GM21360 (cell line): Measurements from ENCODE around the gene CHST6.
"Not testable (repeated sequence)": the region's sequence is repeated elsewhere in the genome, so short reads cannot be mapped to it uniquely, and the experiment has no call there.

Experiments used
- ATAC-seq: cut with Tn5 transposase; IDR thresholded peaks from one replicate; pipeline ENCODE4 v1.9.1; 2021; ENCODE audit warnings: mild to moderate bottlenecking, moderate library complexity; ENCODE audit not compliant: unreplicated experiment

CHST6 gene

DNA sequence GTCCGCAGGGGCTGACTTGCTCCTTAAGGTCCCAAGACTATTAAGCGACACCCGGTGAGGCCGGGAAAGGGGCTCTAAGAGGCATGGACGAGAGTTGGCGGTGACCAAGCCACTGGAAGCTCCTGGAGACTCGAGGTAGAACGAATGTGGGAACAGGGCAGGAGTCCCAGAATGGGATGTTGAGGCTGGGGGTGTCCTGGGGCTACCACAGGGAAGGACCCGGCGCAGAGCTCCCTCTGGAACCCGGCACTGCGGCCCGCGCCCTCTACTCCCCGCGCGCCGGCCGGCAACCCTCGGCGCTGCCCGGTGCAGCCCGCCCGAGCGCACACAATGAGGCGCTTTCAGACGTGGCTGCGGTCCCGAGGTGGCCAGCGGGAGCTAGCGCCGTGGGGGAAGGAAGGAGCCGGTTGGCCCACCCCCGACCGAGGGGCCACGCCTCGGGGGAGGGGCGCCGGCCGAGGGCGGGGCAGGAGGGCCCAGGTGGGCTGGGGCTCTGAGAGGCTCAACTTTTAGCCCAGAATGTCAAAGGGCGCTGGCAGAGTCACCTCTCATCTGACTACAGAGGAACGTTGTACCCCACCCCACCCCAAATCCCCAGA, at the start of gene CHST6:
CHST6 (minus strand) TSS at position 366 of the 599 bp plus-strand sequence. CDS start 15,613 bp downstream, outside the sequence.
- peak; percentile 72 for ATAC-seq

GRCh38 chr16:75542462-75542861, 47.2 kb upstream of the CHST6 start:
- ATAC-seq: not testable (repeated sequence)

DNA sequence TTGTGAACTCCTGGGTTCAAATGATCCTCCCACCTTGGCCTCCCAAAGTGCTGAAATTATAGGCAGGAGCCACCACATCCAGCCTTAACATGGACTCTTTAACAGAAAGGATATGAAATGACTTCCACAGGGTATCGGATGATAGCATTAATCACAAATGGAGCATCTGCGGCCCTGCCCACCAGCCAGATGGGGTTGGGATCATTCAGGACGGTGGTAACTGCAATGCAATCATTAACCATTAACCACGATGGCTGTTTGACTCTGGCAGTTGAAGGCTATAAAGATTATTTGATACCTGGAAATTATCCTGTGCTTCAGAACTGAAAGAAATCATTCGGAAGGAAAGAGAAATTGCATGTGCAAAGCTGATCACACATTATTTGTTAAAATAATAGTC, 46.0 kb upstream of the CHST6 start:
- ATAC-seq: no peak

- not testable (repeated sequence) for ATAC-seq
Observed at GRCh38 chr16:75538882-75539565, 43.8 kb upstream of the CHST6 start.

DNA sequence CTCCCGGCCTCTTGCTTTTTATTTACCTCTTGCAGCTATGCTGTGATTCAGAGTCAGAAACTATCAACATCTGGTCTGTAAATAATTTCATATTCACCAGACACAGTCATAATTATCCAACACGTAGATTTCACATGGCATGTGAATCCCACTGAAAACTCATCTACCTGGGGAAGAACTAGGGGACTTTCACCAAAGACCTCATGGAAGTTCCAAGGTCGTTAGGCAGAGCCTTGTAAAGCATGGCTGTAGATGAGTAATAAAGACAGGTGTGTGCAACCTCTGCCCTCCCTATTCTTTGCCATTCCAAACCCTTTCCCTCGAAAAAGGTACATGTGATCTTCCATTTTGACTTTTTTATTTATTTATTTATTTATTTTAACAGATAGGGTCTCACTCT, 42.5 kb upstream of the CHST6 start:
- no peak for ATAC-seq

GRCh38 chr16:75535901-75536300, 40.7 kb upstream of the CHST6 start, which contains the start of gene CHST5:
Gene CHST5 (minus strand): TSS chr16:75536108. CDS start chr16:75530384, 5,724 bp downstream.
- no peak for ATAC-seq

DNA sequence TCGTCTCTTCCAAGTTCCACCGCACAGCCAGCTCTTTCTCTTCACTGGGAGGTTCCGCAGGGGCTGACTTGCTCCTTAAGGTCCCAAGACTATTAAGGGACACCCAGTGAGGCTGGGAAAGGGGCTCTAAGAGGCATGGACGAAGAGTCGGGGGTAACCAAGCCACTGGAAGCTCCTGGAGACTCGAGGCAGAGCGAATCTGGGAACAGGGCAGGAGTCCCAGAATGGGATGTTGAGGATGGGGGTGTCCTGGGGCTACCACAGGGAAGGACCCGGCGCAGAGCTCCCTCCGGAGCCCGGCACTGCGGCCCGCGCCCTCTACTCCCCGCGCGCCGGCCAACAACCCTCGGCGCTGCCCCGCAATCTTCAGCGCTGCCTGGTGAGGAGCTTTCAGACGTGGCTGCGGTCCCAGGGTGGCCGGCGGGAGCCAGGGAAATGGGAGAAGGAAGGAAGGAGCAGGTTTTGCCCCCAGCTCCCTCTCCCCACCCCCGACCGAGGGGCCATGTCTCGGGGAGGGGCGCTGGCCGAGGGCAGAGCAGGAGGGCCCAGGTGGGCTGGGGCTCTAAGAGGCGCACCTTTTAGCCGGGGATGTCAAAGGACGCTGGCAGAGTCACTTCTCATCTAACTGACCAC, 40.1 kb upstream of the CHST6 start:
- no peak for ATAC-seq

DNA sequence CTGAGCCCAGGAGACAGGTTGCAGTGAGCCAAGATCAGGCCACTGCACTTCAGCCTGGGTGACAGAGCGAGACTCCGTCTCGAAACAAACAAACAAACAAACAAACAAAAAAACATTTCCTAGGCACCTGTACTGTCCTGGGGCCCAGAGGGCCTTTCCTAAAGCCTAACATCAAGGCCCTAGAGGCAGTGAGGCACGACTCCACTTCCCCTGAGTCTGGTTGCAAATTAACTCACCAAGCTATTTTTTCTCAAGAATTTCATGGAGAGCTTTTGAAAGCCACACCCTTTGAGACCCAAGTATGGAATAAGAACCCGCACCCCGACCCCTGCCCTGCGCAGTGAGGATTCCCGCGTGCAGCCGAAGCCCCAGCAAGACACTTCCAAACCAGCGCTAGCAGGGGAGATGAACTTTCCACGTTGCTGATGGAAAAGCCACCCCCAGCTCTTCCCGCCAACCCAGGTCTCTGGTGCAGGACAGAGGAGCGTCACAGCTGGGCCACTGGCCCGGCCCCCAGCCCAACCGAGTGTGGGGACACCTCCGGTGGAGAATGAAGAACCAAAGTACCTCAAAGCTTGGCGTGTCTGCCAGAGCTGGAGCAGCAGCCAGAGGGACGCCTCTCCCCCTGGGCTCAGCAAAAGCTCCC, 39.4 kb upstream of the CHST6 start:
- ATAC-seq: no peak

GRCh38 chr16:75532791-75533190, 37.5 kb upstream of the CHST6 start:
- no peak for ATAC-seq

GRCh38 chr16:75532142-75532765, 37.0 kb upstream of the CHST6 start:
- ATAC-seq: no peak

DNA sequence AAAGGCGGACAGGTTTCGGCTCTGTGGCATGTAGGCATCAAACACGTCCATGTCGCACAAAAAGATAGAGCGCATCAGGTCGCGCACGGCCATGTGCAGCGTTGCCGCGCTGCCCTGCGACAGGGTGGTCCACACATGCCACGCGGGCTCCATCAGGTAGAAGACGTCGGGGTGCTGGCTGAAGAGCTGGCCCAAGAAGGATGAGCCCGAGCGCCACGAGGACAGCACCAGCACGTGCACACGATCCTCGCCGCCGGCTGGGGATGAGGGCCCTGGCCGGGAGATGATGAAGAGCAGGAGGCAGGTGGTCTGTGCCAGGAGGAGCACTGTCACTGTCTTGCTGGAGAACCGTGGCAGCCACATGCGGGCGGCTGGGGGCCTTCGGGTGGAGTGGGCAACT, 34.7 kb upstream of the CHST6 start:
- ATAC-seq: no peak

GRCh38 chr16:75529056-75529905, 34.0 kb upstream of the CHST6 start:
- ATAC-seq: no peak

DNA sequence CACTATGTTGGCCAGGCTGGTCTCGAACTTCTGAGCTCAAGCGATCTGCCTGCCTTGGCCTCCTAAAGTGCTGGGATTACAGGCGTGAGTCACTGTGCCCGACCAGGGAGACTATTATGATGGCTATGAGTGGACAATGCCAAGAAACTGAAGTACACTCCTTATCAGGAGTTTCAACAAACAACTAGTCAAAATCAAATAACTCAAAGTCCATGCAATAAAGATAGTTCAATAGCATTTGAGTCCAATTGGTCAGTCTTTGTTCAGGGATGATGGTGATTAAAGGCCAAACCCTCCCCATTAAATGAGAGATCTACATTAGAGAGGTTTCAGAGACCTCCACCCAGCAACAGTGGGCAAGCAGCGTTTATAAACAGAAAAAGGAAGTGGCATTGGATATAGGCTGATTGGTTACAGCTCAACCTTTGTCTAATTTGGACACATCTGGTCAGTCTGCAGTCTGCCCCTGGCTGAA, 32.6 kb upstream of the CHST6 start:
- ATAC-seq: no peak

DNA sequence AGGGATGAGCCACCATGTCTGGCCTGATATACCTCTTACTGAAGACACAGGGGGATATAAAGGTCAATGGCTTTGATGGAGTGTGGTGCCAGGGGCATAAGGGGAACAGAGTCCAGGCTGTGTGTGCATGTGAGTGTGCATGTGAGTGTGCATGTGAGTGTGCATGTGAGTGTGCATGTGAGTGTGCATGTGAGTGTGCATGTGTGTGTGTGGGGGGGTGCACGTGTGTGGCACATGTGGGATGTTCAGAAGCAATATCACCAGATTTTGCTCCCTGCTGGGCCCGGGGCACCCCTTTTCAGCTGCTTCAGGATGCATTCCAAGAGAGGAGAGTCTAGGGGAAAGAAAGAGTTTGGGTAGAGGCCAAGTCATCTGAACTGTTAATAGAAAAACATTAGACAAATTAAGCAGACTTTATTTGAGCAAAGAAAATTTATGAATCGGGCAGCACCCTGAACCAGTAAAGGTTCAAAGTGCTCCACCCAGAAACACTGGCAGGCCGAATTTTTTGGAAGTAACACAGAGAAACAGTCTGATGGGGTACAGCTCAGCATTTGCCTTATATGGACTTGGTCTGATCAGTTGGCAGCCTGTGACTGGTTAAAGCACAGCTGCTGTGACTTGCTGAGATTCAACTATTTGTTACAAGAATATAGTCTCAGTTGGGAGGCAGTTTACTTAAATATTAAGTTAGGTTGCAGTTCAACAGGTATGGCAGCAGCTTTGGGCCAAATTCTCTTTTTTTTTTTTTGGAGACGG, 31.0 kb upstream of the CHST6 start:
- no peak for ATAC-seq

DNA sequence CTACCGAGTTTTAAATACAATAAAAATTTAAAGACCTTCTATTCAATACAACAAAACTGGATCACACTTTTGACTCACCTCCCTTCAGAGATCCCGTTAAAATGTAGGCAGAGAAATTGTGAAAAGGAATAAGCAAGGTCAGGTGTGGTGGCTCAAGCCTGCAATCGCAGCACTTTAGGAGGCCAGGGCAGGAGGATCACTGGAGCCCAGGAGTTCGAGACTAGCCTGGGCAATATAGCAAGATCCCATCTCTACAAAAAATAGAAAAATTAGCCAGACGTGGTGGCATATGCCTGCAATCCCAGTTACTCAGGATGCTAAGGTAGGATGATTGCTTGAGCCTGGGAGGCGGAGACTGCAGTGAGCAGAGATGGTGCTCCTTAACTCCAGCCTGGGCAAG, 23.9 kb upstream of the CHST6 start:
- ATAC-seq: no peak

DNA sequence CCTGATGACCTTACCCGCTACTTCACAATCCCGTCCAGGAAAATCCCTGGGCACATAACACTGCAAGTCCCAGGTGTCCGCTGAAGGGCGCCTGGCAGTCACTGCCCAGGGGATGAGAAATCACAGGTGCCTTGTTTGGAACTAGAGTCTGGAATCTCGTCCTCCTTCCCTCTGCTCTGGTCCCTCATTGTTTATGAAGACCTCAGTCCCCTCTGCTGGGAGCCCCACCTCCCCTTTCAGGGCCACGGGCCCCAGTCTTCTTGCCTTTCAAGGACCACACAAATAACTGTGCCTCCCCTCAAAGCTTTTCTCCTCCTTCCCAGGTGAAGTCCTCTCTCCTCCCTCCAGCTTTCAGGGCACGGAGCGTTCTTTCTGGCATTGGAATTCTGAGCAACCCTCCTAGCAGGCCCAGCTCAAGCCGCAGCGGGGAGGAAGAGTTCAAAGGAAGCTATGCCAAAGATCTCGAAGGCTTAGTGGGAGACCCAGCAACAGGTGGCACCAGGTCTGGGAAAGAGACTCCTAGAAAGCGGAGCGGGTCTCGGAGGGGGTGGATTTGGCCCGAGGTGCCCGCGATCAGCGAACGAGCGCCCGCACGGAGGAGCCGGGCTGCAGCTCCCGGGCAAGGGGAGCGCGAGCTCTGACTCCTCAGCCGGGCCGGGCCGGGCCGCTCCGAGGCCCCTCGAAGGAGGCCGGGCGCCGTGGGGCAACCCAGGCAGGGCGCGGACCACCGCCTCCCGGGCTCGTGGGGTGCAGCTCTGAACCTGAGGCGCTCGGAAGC, 21.1 kb upstream of the CHST6 start:
- ATAC-seq: peak; percentile 21

- no peak for ATAC-seq
Observed at GRCh38 chr16:75514296-75514695, 19.1 kb upstream of the CHST6 start.

GRCh38 chr16:75506574-75506973, 11.3 kb upstream of the CHST6 start:
- ATAC-seq: no peak

DNA sequence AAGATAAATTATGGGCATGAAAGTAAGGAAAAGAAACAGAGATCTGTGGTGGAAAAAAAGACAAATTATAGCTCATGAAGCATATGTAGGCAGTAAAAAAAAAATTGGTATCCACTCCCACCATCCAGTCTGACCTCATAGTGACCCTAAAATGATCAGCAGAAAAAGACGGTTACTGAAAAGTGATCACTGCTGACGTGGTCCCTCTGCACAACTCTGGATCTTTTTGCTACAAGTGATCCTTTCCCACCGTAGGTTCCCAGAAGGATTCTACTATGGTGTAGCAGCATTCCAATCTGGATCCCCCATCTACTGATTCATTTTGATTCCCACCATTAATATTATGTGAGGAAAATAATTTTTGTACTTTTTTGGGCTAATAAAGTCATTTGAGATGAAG, 10.9 kb upstream of the CHST6 start:
- ATAC-seq: no peak
